ENCODE data around the gene MEIS3. TPM values are rescaled to one million over a fixed set of nuclear protein-coding genes. Genes with fewer than 3 reads are reported as not detected.
A peak's percentile ranks its signal among the peaks of the same experiment; 100 is the strongest.

MEIS3 gene
- total RNA-seq, 6 experiments from 2014 or later: 0.53 to 1.6 (median 0.77) TPM

DNA sequence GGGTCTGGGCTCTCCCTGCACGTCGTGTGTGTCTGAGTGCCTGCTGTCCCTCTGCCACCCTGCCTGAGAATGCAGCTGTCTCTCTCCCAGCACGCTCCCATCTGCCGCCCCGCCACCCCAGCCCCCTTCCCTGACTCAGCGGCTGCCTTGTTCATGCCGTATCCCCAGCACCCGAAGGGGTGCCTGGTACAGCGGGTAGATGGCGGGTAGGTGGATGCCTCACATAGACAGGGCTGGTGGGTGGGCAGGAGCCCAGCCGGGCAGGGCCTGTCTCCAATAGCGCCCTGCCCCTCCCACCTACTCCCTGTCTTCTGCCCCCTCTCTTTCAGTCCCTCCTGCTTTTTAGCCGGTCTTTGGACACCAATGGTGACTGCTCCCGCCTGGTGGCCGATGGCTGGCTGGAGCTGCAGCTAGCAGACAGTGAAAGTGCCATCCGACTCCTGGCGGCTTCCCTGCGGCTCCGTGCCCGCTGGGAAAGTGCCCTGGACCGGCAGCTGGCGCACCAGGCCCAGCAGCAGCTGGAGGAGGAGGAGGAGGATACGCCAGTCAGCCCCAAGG is 39.9 kb downstream of the MEIS3 start:
- Histone ChIP-seq H3K27me3 (no peaks in the 10 kb centered on the region), H3K27ac (no peak overlapping the region), H3K9me3 (no peaks in the 10 kb centered on the region), H3K4me3 (no peak overlapping the region), H3K4me1 (peaks cover 0 to 13% (median 3%) of the 10 kb centered on the region in 4 donors), H3K36me3 (peaks cover 0 to 48% (median 8%) of the 10 kb centered on the region in 4 donors)
- DNase-seq (no peak), ATAC-seq (no peak)
- 100% methylated on average over 3 of the region's 23 CpGs for WGBS (ENCODE audit: insufficient coverage, low coverage, low lambda C conversion rate, missing lambda C conversion rate)
- intact Hi-C loops (cut with DNase I): no loop called here
- no peak for TF ChIP-seq POLR2A (IDR thresholded peaks at IDR 0.05)
- TF ChIP-seq, protein P1, sequence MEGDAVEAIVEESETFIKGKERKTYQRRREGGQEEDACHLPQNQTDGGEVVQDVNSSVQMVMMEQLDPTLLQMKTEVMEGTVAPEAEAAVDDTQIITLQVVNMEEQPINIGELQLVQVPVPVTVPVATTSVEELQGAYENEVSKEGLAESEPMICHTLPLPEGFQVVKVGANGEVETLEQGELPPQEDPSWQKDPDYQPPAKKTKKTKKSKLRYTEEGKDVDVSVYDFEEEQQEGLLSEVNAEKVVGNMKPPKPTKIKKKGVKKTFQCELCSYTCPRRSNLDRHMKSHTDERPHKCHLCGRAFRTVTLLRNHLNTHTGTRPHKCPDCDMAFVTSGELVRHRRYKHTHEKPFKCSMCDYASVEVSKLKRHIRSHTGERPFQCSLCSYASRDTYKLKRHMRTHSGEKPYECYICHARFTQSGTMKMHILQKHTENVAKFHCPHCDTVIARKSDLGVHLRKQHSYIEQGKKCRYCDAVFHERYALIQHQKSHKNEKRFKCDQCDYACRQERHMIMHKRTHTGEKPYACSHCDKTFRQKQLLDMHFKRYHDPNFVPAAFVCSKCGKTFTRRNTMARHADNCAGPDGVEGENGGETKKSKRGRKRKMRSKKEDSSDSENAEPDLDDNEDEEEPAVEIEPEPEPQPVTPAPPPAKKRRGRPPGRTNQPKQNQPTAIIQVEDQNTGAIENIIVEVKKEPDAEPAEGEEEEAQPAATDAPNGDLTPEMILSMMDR (IDR thresholded peaks at IDR 0.05): no peak

DNA sequence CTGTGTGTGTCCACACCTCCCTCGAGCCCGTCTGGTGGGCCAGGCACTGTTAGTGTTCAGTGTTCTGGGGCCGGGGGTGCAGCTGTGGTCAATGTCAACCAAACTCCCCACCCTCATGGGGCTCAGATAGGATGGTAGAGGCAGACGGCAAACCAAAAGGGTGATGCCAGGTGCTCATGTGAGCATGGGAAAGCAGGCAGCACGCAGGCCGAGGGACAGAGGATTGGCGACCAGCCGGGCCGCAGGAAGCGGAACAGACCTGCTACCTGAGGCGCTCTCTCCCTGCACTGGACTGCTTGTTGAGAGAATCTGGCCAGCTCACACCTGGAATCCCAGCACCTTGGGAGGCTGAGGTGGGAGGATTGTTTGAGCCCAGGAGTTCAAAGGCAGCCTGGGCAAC is 41.1 kb downstream of the MEIS3 start:
- WGBS (ENCODE audit: insufficient coverage, low coverage, low lambda C conversion rate, missing lambda C conversion rate): no CpG with 5 or more reads among the region's 11 CpGs
- DNase-seq: no peak
- H3K36me3 ChIP-seq: peaks cover 0 to 58% (median 13%) of the 10 kb centered on the region in 4 donors
- no peaks in the 10 kb centered on the region for H3K27me3 ChIP-seq
- no peak overlapping the region for H3K4me3 ChIP-seq
- H3K4me1 ChIP-seq: peaks cover 0 to 13% (median 3%) of the 10 kb centered on the region in 4 donors
- no peaks in the 10 kb centered on the region for H3K9me3 ChIP-seq
- no peak overlapping the region for H3K27ac ChIP-seq
- no peak for ATAC-seq
- TF ChIP-seq POLR2A (IDR thresholded peaks at IDR 0.05): no peak
- TF ChIP-seq, protein P1 (IDR thresholded peaks at IDR 0.05): no peak
- intact Hi-C loops (cut with DNase I): no loop called here

DNA sequence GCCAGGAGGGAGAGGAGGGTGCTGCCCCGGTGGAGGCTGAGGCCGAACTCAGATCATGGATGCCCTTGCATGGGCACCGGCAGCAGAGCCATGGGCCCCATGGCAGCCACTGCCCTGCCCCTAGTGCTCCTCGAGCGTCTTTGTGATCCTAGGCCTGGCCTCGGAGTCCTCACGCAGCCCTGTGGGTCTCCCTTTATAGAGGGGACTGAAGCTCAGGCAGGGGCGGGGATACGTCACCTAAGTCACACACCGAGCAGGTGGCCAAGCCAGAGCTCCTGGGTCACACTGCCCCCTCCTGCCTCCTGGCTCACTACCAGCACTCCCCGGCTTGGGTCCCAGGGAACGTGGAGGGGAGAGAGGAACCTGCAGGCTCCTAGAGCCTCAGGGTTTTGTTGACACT is 41.5 kb downstream of the MEIS3 start:
- ATAC-seq (no peak), DNase-seq (no peak)
- intact Hi-C loops (cut with DNase I): no loop called here
- Histone ChIP-seq H3K9me3 (no peaks in the 10 kb centered on the region), H3K27me3 (no peaks in the 10 kb centered on the region), H3K36me3 (peaks cover 0 to 62% (median 16%) of the 10 kb centered on the region in 4 donors), H3K4me1 (peaks cover 0 to 13% (median 3%) of the 10 kb centered on the region in 4 donors), H3K4me3 (no peak overlapping the region), H3K27ac (no peak overlapping the region)
- WGBS (ENCODE audit: insufficient coverage, low coverage, low lambda C conversion rate, missing lambda C conversion rate): no CpG with 5 or more reads among the region's 12 CpGs
- no peak for TF ChIP-seq POLR2A (IDR thresholded peaks at IDR 0.05)
- TF ChIP-seq, protein P1 (IDR thresholded peaks at IDR 0.05): no peak

DNA sequence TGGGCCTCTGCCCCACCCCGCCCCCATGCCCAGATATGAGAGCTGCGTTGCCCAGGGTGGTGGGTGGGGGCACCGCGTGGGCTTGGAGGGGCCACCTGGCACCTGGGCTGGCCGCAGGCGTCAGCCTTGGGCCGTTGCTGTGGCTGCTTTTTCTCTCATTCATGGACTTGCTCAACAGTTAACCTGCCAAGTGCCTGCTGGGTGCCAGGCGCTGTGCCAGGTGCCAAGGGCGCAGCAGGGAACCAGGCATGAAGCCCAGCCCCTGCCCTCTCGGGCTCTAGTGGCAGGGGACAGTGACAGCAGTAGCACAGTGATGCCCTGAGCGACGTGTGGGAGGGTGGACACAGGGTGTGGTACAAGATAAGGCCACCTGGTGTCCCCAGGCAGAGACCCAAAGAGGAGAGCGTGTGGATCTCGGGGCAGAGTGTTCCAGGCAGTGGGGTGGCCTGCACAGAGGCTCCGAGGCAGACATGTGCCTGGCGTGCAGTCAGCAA is 42.1 kb downstream of the MEIS3 start:
- WGBS (ENCODE audit: insufficient coverage, low coverage, low lambda C conversion rate, missing lambda C conversion rate): 42% methylated on average over 4 of the region's 16 CpGs
- TF ChIP-seq, protein P1 (IDR thresholded peaks at IDR 0.05): peak in 1 of 4 donors; percentile 31
- no peak for TF ChIP-seq POLR2A (IDR thresholded peaks at IDR 0.05)
- no peak overlapping the region for H3K4me3 ChIP-seq
- ATAC-seq (peak; percentile 78 to 89 (median 86)), DNase-seq (peak; percentile 89 to 94 (median 89))
- peaks cover 0 to 13% (median 3%) of the 10 kb centered on the region in 4 donors for H3K4me1 ChIP-seq
- intact Hi-C loops (cut with DNase I): no loop called here
- H3K36me3 ChIP-seq: peaks cover 0 to 67% (median 17%) of the 10 kb centered on the region in 4 donors
- peak overlapping the region; percentile 36 to 69 (median 52) for H3K27ac ChIP-seq
- no peaks in the 10 kb centered on the region for H3K9me3 ChIP-seq
- H3K27me3 ChIP-seq: no peaks in the 10 kb centered on the region

All from right lobe of liver (tissue), 6 donors.